HG03432 (cell line): ENCODE data around the gene FPR1.

Source experiments
- ATAC-seq: cut with Tn5 transposase; IDR thresholded peaks from one replicate; pipeline ENCODE4 v1.9.1; 2021; ENCODE audit warnings: mild to moderate bottlenecking, moderate library complexity; ENCODE audit not compliant: unreplicated experiment

FPR1 gene, protein sequence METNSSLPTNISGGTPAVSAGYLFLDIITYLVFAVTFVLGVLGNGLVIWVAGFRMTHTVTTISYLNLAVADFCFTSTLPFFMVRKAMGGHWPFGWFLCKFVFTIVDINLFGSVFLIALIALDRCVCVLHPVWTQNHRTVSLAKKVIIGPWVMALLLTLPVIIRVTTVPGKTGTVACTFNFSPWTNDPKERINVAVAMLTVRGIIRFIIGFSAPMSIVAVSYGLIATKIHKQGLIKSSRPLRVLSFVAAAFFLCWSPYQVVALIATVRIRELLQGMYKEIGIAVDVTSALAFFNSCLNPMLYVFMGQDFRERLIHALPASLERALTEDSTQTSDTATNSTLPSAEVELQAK

DNA sequence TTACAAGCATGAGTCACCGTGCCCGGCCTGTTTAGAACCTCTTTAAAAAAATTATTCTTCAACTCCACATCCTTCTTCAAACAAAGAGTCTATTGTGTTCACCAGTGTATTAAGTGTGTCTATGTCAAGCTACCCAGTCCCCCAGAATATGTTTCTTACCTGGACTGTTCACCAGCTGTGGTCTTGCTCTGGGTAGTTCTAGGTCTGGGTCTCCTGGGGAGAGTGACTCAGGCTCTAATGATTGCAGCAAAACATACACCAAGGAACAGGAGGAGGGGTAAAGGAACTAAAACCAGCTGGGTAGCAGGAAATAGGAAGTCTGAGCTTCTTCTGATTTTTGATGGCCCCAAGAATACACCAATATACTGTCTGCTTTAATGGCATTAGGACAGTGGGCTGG is at the start of gene FPR1:
Gene FPR1, minus strand, starts transcription at position 224 of the 400 bp plus-strand sequence. CDS start 4,884 bp downstream, outside the sequence.
- ATAC-seq: no peak

- no peak for ATAC-seq
These were observed 49.0 kb upstream of the FPR1 start for GRCh38 chr19:51800473-51801244.

GRCh38 chr19:51799774-51800472 is 48.2 kb upstream of the FPR1 start:
- no peak for ATAC-seq

DNA sequence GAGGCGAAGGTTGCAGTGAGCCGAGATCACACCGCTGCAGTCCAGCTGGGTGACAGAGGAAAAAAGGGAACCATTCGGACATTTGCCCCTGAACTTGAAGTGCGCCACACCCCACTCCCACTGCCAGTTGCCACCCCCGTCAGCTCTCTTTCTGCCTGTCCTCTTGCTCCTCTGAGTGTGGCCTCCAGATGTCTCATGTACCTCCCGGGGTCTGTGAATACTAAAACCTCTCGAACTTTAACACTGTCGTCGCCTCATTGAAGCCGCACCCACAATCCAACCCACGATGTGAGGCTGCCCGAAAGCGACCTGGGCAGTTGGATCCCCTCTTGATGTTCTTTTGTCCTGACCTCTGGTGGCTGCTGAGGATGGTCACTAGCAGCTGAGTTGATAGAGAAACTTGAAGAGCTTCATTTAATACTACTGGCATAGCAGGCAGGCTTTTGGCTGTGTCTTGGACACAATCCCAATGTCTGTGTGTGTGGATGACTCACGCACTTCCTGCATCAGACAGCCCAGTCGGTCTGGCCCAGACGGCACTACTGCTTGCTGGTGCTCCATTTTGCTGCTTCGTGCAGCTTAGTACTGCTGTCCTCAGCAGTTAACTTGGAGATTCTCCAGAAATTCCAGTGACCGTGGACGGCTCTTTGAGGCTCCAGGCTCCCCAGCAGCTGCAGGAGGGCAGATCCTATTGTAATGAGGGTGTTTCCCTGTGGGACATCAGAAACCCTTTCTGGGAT is 47.5 kb upstream of the FPR1 start:
- ATAC-seq: no peak

GRCh38 chr19:51798062-51798461 is 46.4 kb upstream of the FPR1 start:
- ATAC-seq: no peak

GRCh38 chr19:51797480-51797879 is 45.8 kb upstream of the FPR1 start:
- no peak for ATAC-seq

DNA sequence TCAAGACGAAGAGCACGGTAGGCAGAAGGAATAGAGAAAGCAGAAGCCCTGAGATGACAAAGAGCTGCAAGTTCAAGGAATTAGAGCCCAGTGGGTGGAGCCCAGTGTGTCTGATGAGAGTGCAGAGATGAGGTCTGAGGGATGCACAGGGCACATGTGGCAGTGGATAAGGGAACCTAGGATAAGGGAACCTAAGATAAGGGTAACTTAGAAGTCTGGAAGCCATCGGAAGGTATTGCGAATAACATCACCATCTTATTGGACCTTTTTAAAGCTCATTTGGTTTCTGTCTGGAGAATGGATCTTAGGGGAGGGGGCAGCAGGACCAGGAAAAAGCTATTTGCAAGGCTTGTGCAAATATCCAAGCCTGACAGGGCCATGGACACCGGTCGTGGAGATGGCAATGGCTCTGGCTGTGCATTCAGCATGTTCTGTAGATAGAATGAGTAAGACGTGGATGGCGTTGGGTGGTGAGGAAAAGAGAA is 44.6 kb upstream of the FPR1 start:
- no peak for ATAC-seq

GRCh38 chr19:51794885-51795490 is 43.3 kb upstream of the FPR1 start, which contains the start of gene FPR3:
Gene FPR3, plus strand, starts transcription at chr19:51795157. Its CDS starts 28,592 bp downstream, at chr19:51823749.
- ATAC-seq: no peak

DNA sequence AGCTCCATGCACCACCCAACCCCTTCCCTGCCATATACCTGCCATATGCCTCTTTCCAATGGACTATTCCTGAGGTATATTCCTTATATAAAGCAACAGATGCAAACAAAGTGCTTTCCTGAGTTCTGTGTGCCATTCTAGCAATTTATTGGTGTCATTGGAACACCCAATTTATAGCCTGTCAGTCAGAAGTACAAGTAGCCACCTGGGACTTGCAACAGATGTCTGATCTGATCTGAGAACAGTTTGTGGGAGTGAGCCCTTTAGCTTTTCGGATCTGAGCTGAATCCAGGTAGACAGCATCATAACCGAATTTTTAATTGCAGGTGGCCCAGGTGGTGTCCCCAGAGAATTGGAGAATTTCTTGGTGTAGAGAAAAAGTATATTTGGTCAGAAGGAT is 42.3 kb upstream of the FPR1 start:
- ATAC-seq: no peak

DNA sequence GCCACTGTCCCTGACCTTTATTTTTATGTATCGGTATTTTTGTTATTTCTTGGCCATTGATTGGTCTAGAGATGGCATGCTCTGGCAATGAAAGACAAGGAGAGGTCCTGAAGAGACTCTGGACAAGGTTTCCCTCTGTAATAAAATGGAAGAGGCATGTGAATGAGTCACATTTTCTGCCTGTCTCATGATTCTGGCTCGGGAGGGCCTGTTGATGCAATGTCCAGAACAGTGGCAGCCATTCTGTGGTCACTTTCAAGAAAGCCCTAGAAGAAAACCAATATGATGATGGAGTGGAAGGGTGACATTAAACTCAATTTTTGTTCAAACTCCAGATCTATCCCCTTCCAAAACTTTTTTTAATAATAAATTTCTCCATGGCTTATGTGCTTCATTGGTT is 41.3 kb upstream of the FPR1 start:
- ATAC-seq: no peak

- ATAC-seq: no peak
These were observed 37.5 kb upstream of the FPR1 start for GRCh38 chr19:51789061-51789795.

DNA sequence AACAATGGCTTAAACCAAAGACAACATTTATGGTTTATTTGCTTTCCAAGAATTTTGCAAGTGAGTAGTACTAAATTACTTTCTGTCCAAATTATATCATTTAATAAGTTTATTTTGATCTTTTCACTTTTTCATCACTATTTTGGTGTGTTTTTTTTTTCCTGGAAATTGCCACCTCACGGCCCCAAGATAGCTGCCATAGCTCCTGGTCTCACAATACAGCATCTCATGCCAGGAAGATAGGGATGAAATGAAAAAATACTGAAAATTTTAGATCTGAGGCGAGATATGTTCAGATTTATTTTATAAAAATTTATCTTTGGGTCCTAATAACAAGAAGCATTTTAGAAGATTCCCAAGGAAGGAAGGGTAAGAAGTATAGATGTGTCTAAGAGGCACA is 36.4 kb upstream of the FPR1 start:
- no peak for ATAC-seq

DNA sequence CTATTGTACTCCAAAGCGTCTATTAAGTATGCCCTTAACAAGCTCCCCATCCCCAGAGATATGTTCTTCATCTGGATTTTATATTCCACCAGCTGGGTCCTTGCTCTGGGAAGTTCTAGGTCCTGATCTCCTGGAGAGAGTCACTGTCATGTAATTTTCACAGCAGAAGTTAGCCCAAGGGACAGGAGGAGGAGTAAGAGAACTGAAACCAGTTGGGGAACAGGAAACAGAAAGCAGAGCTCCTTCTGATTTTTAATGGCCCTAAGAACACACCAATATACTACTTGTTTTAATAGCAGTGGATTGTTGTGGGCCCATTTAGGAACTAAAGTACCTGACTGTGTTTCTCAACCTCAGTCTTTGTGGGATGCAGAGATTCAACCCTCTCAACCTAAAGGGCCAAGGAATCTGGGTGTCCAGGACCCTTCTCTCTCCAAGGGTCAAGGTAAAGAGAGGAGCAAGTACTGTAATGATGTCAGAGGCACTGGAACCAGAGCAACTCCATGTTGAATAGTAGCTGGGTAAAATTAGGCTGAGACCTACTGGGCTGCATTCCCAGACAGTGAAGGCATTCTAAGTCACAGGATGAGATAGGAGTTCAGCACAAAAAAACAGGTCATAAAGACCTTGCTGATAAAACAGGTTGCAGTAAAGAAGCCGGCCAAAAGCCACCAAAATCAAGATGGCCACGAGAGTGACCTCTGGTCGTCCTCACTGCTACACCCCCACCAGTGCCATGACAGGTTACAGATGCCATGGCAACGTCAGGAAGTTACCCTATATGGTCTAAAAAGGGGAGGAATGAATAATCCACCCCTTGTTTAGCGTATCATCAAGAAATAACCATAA is 35.2 kb upstream of the FPR1 start:
- no peak for ATAC-seq

DNA sequence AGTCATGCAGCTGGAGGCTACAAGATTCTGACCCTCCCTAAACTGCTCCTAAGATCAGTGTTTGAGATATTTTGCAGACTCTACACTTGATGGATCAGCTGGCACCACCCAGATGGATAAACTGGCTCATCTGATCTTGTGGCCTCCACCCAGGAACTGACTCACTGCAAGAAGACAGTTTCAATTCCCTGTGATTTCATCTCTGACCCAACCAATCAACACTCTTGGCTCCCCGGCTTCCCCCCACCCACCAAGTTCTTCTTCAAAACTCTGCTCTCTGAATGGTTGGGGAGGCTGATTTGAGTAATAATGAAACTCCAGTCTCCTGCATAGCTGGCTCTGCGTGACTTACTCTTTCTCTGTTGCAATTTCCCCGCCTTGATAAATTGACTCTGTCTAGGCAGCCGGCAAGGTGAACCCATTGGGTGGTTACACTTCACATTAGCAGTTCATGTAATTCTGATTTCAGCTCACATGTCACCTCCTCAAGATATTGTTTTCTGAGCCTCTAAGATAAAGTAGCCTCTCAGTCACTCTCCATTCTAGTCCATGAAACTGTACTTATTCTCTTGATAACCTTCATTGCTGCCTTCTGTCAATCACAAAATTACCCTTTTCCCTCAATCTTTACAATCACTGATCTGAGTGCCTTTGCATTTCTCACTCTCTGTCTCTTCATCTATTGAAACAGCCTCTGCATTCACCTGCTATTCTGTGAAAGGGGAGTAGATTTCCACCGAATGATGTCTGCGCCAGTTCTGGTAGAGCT is 33.4 kb upstream of the FPR1 start:
- no peak for ATAC-seq

DNA sequence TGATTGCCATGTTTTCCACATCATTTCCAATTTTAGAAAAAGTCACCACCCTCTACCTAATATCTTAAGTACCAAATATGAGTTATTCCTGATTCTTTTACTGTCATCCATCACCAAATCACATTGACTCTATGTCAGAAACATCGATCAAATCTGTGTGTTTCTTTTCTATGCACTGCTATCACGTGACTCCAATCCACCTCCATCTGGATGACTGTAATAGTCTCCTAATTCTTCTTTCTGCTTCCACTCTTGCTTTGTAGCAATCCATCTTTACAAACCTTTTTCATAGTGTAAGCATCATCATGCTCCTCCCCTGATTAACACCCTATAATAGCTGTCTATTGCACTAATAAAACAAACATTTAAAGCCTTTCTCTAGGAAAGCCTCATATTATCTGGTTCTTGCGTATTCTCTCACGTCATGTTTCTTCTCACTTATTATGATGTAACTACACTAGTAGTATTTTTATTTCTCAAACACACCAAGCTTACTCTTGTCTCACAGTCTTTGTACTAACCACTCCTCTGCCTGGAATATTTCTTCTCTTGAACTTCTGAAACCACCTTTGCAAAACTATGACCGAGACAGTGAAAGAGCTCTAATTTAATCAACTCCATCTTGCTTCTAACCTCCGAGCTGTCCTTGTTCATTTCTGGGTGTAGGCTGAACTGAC is 32.6 kb upstream of the FPR1 start:
- no peak for ATAC-seq

- ATAC-seq: no peak
These were observed 31.7 kb upstream of the FPR1 start for GRCh38 chr19:51783372-51783771.

- no peak for ATAC-seq
These were observed 30.3 kb upstream of the FPR1 start for GRCh38 chr19:51781999-51782398.
